Measurements from ENCODE around the gene TSNAXIP1. TPM values are rescaled to one million over a fixed set of nuclear protein-coding genes. Genes with fewer than 3 reads are reported as not detected.
A peak's percentile ranks its signal among the peaks of the same experiment; 100 is the strongest.

TSNAXIP1 gene
- total RNA-seq, 1 experiment from 2014 or later = 1.2 TPM

- H3K4me1 ChIP-seq (ENCODE audit: control insufficient read depth in 1 of 2, insufficient read depth in 2 of 2, low read length in 2 of 2) = peaks cover 14 to 54% of the 10 kb centered on the region in 2 experiments; a peak in 3 of 4 replicates
- peak overlapping the region; percentile 31 for H3K4me2 ChIP-seq (ENCODE audit: low read length)
- intact Hi-C loops (cut with micrococcal nuclease) = no loop called here
- no peak for TF ChIP-seq POLR2AphosphoS5 (IDR thresholded peaks at IDR 0.05; ENCODE audit: low read depth, low read length)
- no peak for TF ChIP-seq ZNF274 (IDR thresholded peaks at IDR 0.05; ENCODE audit: low read depth, low read length)
- TF ChIP-seq ZFX (IDR thresholded peaks at IDR 0.05) = no peak
- H3K79me2 ChIP-seq (ENCODE audit: insufficient read depth, low read length) = peaks cover 98% of the 10 kb centered on the region
- RAD21 ChIA-PET (ENCODE audit: low non-redundant PET in 1 of 2, low total read pairs in 2 of 2, uncharacterized antibody in 2 of 2, unreplicated experiment in 2 of 2) = no interaction called here
- H3K9me2 ChIP-seq (ENCODE audit: insufficient read depth) = no peaks in the 10 kb centered on the region
- peaks cover 9% of the 10 kb centered on the region; the same call in 1 of the 2 replicates for H4K20me1 ChIP-seq (ENCODE audit: insufficient read depth)
- no peak for DNase-seq (ENCODE audit: low read depth, low spot score)
- ATAC-seq = peak; percentile 67
- no TSS peak for BruUV-seq (replicated peaks)
- no peak overlapping the region for H3K9ac ChIP-seq (ENCODE audit: low read length)
- POLR2A ChIA-PET = no interaction called here
- no peak overlapping the region for H3K4me3 ChIP-seq (replicated peaks in 1 of 2; ENCODE audit: low read depth in 1 of 2, low read length in 2 of 2)
- no peak overlapping the region for H2AFZ ChIP-seq (ENCODE audit: low read depth, low read length, poor library complexity, severe bottlenecking)
- peaks cover 0 to 17% of the 10 kb centered on the region in 2 experiments; a peak in 1 of 4 replicates for H3K36me3 ChIP-seq (ENCODE audit: control insufficient read depth in 1 of 2, insufficient read depth in 2 of 2, low read length in 2 of 2)
- CTCF ChIA-PET = no interaction called here
- H3K27me3 ChIP-seq (ENCODE audit: insufficient read depth, low read length) = no peaks in the 10 kb centered on the region
- no peak overlapping the region for H3K27ac ChIP-seq (ENCODE audit: low read depth, low read length)
- H3K9me3 ChIP-seq (ENCODE audit: control insufficient read depth in 1 of 2, insufficient read depth in 1 of 2, low read depth in 1 of 2, low read length in 2 of 2) = no peaks in the 10 kb centered on the region
These were observed 51.0 kb downstream of the TSNAXIP1 start for GRCh38 chr16:67857547-67858233.

- peaks cover 0 to 17% of the 10 kb centered on the region in 2 experiments; a peak in 1 of 4 replicates for H3K36me3 ChIP-seq (ENCODE audit: control insufficient read depth in 1 of 2, insufficient read depth in 2 of 2, low read length in 2 of 2)
- no peaks in the 10 kb centered on the region for H3K9me3 ChIP-seq (ENCODE audit: control insufficient read depth in 1 of 2, insufficient read depth in 1 of 2, low read depth in 1 of 2, low read length in 2 of 2)
- intact Hi-C loops (cut with micrococcal nuclease) = no loop called here
- H3K4me3 ChIP-seq (replicated peaks in 1 of 2; ENCODE audit: low read depth in 1 of 2, low read length in 2 of 2) = no peak overlapping the region
- H3K4me1 ChIP-seq (ENCODE audit: control insufficient read depth in 1 of 2, insufficient read depth in 2 of 2, low read length in 2 of 2) = peaks cover 17 to 62% of the 10 kb centered on the region in 2 experiments; a peak in 3 of 4 replicates
- TF ChIP-seq JUND (IDR thresholded peaks at IDR 0.05) (no peak), SP1 (IDR thresholded peaks at IDR 0.05; ENCODE audit: low read depth) (no peak), FOSL1 (IDR thresholded peaks at IDR 0.05; ENCODE audit: low read depth) (no peak), ZBTB33 (IDR thresholded peaks at IDR 0.05; ENCODE audit: extremely low read depth, insufficient replicate concordance, low read length) (no peak), RAD21 (IDR thresholded peaks at IDR 0.05; ENCODE audit: low read depth) (no peak), CBX3 (IDR thresholded peaks at IDR 0.05; ENCODE audit: low read depth) (no peak), CTCF (IDR thresholded peaks at IDR 0.05 in 2 of 3, conservative IDR thresholded peaks at IDR 0.05 in 1 of 3; ENCODE audit: borderline replicate concordance in 1 of 3, insufficient read depth in 1 of 3, low read depth in 2 of 3, low read length in 2 of 3) (no peak), EZH2 (IDR thresholded peaks at IDR 0.05) (no peak), POLR2A (IDR thresholded peaks at IDR 0.05; ENCODE audit: borderline replicate concordance, extremely low read depth, insufficient read depth, insufficient read length) (no peak), SIN3A (IDR thresholded peaks at IDR 0.05; ENCODE audit: low read depth) (no peak), CEBPB (IDR thresholded peaks at IDR 0.05; ENCODE audit: low read depth) (no peak), ATF3 (IDR thresholded peaks at IDR 0.05) (no peak)
- no peaks in the 10 kb centered on the region for H3K9me2 ChIP-seq (ENCODE audit: insufficient read depth)
- H3K9ac ChIP-seq (ENCODE audit: low read length) = 0 out of 2 replicates have a peak overlapping the region, but pooled peaks have one; percentile 9
- no peak overlapping the region for H3K27ac ChIP-seq (ENCODE audit: low read depth, low read length)
- ChIA-PET RAD21 (ENCODE audit: low non-redundant PET in 1 of 2, low total read pairs in 2 of 2, uncharacterized antibody in 2 of 2, unreplicated experiment in 2 of 2) (no interaction called here), CTCF (no interaction called here), POLR2A (no interaction called here)
- no peaks in the 10 kb centered on the region for H3K27me3 ChIP-seq (ENCODE audit: insufficient read depth, low read length)
- no peak overlapping the region for H3K4me2 ChIP-seq (ENCODE audit: low read length)
- H2AFZ ChIP-seq (ENCODE audit: low read depth, low read length, poor library complexity, severe bottlenecking) = no peak overlapping the region
- BruUV-seq (replicated peaks) = no TSS peak
- peaks cover 9% of the 10 kb centered on the region; the same call in 1 of the 2 replicates for H4K20me1 ChIP-seq (ENCODE audit: insufficient read depth)
- ATAC-seq (no peak), DNase-seq (ENCODE audit: low read depth, low spot score) (no peak)
- H3K79me2 ChIP-seq (ENCODE audit: insufficient read depth, low read length) = peaks cover 98% of the 10 kb centered on the region
These were observed 51.8 kb downstream of the TSNAXIP1 start for GRCh38 chr16:67858500-67858899.
